GM19025 (cell line): ENCODE measurements around the gene FAM120AOS.

Source experiments
- ATAC-seq: cut with Tn5 transposase; IDR thresholded peaks from one replicate; pipeline ENCODE4 v1.9.1; 2021; ENCODE audit warnings: mild to moderate bottlenecking, low read depth, moderate library complexity; ENCODE audit not compliant: unreplicated experiment

The FAM120AOS gene

DNA sequence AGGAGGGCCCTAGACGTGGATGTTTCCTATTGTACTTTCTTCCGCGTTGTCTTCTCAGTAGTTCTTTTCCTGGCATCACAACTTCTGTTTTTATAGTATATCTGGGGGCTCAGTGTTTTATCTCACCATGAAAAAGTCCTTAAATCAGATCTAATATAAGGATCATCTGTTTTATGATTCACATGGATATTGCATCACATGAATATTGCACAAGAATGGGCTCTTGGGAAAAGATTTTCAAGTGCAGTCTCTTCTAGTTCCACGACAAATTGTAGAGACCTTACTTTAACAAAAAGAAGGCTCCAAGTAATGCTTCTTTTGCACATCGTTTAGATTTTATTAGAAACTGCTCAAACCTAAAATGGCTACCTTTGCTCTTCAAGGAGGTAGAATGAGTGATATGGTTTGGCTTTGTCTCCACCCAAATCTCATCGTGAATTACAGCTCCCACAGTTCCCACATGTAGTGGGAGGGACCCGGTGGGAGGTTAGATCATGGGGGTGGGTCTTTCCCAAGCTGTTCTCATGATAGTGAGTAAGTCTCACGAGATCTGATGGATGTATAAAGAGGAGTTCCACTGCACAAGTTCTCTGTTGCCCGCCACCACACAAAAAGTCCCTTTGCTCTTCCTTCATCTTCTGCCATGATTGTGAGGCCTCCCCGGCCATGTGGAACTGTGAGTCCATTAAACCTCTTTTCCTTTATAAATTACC lies 55.6 kb downstream of the FAM120AOS start:
- ATAC-seq, result no peak
